Fibroblast of pulmonary artery (primary cell): Measurements from ENCODE around the gene MCM8.

Experiments
- DNase-seq: peaks from one replicate; pipeline ENCODE4 v3.0.0-alpha.2; 2010; ENCODE audit warnings: low read depth
- H3K4me3 ChIP-seq: replicated peaks from 2 replicates; pipeline ENCODE4 v1.5.1; 2011; ENCODE audit warnings: low read depth, mild to moderate bottlenecking, control low read depth, low read length, moderate library complexity
- CTCF ChIP-seq: IDR thresholded peaks from 2 replicates; pipeline ENCODE4 v1.5.1; 2011; ENCODE audit warnings: mild to moderate bottlenecking, control low read depth, low read length, inconsistent platforms; ENCODE audit errors: missing control alignments

The MCM8 gene

GRCh38 chr20:5977223-5977622, 26.8 kb downstream of the MCM8 start:
- no peak for DNase-seq
- TF ChIP-seq CTCF = no peak
- no peak overlapping the region for H3K4me3 ChIP-seq

- TF ChIP-seq CTCF = no peak
- no peak overlapping the region for H3K4me3 ChIP-seq
- no peak for DNase-seq
Measured at GRCh38 chr20:5977975-5978374, 27.5 kb downstream of the MCM8 start.

GRCh38 chr20:5979801-5980200, 29.3 kb downstream of the MCM8 start:
- DNase-seq = no peak
- H3K4me3 ChIP-seq = no peak overlapping the region
- no peak for TF ChIP-seq CTCF

GRCh38 chr20:5980720-5981538, 30.5 kb downstream of the MCM8 start:
- H3K4me3 ChIP-seq = no peak overlapping the region
- no peak for TF ChIP-seq CTCF
- no peak for DNase-seq

GRCh38 chr20:5987383-5987782, 36.9 kb downstream of the MCM8 start:
- no peak for TF ChIP-seq CTCF
- H3K4me3 ChIP-seq = no peak overlapping the region
- DNase-seq = no peak

- TF ChIP-seq CTCF = no peak
- H3K4me3 ChIP-seq = no peak overlapping the region
- no peak for DNase-seq
Measured at GRCh38 chr20:5989539-5989938, 39.1 kb downstream of the MCM8 start.

- DNase-seq = no peak
- no peak for TF ChIP-seq CTCF
Measured at GRCh38 chr20:5990946-5991345, 40.5 kb downstream of the MCM8 start.

More at GRCh38 chr20:5990946-5991345, 40.5 kb downstream of the MCM8 start:
- H3K4me3 ChIP-seq = no peak overlapping the region
